HL-60/S4 treated with retinoic acid at 250 ng/mL for 4 days and 3 days (cell line): Measurements from ENCODE around the gene PRR3.
"Not testable (repeated sequence)": the region's sequence is repeated elsewhere in the genome, so short reads cannot be mapped to it uniquely, and the experiment has no call there.

Experiments used
- in situ Hi-C: fragments of 300-500 bp; cut with MboI; formaldehyde crosslinking; loops from 2 replicates; pipeline ENCODE4 v1.7.0; 2022; ENCODE audit warnings: low sequenced_read_pairs

The PRR3 gene, protein sequence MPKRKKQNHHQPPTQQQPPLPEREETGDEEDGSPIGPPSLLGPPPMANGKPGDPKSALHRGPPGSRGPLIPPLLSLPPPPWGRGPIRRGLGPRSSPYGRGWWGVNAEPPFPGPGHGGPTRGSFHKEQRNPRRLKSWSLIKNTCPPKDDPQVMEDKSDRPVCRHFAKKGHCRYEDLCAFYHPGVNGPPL

DNA sequence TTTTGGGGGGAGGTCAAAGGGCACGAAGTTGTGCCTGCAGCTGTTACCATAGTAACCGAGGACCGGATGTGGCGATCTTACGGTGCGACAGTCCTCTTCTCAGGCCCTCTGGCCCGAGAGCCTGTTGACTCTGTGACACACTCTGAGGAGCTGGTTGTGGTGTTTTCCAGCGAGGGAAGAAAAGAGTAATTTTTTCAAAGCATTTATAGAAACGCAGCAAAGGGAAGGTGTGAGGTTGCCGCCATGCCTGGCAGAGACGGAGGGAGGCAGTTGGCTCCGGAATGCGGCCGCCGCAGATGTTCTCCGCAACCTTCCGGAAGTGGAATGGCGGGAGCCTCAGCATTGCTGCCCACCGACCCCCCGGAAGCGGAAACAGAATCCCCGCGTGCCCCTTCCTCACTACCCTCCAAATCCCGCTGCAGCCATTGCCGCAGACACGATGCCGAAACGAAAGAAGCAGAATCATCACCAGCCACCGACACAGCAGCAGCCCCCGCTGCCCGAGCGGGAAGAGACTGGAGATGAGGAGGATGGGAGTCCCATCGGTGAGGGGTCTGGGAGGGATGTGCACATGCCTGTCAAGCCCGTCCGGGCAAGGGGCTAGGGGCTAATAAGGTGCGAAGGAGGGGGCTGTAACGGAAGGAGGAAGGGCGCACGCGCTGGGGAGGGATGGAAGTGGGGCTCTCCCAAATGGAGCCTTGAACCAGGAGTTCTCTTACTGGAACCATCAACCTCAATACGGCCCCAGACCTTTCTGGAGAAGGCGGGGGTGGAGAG lies at the start of gene PRR3:
TSS of gene PRR3 (plus strand) at position 390 of the 777 bp plus-strand sequence. CDS start at position 440, 50 bp downstream.
- in situ Hi-C loops = no loop called here

DNA sequence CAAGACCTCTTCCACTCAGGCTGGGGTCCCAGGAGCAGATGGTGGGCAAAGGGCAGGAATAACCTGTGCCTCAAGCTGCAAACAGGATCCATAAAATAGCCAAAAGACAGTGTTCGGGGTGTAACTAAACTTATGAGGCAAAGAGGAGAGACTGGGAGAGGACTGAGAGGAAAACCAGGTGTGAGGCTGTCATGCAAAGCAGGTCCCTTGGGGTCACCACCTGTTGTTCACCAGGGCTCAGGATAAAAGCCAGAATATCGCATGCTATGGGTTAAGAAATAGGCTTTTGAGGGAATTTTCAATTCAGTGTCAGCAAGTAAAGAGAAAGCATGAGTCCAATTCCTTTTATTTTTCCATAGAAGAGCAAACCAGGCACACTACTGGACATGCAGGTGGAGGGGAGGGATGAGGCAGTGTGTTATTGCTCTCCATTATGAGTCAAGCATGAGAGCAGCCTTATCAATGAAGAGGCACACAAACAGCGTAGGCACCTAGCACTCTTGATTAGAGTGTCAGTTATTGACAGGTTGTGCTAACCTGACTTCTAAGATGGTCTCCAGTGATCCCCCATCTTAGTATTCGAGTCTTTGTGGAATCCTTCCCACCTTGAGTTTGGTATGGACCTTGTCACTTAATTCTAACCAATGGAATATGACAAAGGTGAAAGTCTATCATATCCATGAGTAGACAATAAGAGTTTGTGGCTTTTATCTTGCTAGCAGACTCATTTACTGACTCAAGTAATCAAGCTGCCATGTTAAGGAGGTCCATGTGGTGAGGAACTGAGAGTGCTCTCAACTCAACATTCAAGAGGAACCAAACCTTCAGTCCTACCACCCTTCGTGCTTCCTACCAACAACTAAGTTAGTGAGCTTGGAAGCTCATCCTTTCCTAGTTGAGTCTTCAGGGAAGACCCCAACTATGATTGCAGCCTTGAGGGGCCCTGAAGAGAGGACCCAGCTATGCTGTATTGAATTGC lies 49.0 kb upstream of the PRR3 start:
- in situ Hi-C loops = no loop called here

DNA sequence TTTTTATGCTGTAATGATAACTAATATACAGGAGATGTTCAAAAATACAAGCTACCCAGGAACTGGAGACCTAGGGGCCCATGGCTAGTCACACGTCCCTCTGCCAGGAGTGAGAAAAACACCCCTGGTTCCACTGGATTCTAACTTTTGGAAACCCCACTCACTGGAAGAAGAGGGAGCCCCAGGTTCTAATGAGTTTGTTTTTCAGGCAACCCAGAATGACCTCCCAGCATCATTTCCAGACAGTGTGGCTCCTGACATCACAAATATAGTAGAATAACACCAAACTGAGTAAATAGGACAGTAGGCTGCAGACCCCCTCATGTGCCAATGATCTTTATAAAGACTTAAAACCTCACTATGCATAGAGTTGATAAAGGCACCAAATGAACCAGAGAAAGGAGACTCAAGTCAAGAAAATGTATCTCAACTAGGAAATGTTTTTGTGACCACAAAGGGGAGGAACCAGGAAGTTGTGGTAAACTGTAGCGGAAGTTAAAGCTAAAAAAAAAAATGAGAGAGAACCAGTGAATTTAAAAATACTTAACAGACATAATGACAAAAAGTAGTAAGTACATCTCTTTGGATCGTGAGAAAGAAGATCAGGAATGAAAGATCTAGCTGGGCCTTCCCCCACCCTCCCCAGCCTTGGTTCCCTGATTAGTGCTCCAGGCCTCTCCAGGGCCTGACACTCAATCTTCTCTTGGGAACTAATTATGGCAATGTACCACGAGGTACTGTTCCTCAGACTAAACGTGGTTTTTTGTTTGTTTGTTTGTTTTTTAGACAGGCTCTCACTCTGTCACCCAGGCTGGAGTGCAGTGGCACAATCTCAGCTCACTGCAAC lies 48.0 kb upstream of the PRR3 start:
- in situ Hi-C loops = no loop called here

DNA sequence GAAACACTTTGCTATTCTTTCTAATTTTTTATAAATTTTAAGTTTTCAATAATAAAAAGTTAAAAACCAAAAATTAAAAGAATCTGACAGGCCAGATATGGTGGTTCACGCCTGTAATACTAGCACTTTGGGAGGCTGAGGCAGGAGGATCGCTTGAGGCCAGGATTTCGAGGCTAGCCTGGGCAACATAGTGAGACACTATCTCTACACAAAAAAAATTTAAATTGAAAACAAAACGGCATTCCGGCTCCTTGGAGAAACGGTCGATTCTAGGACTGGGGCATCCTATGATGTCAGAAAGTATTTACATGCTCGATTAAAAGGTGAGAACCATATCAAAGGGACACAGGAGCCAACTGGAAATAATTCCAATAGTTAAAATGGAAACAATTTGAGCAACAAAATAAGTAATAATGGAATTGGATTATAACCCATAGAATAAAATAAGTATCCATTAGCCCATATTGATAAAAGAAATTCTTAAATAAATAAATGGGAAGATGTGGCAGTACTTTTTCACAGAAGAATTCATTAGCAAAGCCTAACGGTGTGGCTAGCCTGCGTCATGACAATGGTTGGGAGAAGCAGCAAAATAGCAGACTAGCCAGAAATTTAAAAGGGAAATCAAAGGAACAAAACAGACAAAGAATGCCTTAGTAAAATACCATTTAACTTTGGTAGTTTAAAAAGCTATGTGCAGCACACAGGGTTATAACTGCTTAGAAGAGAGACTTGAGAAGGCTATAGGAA lies 46.5 kb upstream of the PRR3 start:
- in situ Hi-C loops = no loop called here

DNA sequence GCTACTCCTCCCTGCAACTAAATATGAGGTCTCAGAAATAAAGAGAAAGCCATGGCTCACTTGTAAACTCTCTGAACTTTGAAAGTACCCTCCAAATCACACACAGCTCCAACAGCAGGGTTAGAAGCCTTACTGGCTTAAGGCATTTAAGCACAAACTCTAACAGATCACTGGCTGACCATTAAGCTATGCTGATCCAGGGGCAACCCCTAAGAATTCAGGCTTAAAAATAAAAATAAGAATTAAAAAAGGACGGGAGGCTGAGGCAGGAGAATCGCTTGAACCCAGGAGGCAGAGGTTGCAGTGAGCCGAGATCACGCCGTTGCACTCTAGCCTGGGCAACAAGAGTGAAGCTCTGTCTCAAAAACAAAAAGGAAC lies 45.9 kb upstream of the PRR3 start:
- in situ Hi-C loops = no loop called here

DNA sequence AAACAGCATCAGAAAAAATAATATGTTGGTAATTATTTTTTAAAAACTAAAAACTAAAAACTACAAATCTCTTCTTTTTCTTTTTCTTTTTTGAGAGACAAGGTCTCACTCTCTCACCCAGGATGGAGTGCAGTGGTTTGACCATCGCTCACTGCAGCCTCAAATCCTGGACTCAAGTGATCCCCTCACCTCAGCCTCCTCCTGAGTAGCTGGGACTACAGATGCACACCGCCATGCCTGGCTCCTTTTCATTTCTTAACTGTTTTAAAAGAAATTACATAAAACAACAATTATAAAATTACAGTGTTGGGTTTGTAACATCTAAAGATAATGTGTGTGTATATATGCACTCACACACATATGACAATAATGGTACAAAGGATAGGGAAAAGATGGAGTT lies 43.6 kb upstream of the PRR3 start:
- in situ Hi-C loops = no loop called here

DNA sequence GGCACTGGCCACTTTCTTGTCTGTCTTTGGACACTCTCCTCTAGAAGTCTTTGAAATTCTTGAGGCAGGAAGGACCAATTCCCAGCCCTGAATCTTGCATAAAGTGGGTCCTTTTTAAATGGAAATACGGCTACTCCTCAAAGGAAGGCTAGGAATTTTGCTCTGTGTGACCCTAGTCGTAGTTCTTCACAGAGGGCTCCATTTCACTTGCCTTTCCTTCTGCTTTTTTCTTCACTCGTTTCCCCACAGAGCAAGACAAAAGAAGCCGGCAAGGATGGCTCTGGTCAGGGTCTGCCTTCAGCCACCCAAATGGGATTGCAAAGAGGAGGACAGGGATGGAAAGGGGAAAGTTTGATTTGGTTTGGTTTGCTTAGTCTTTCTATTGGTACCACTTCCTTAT lies 42.0 kb upstream of the PRR3 start:
- in situ Hi-C loops = no loop called here

DNA sequence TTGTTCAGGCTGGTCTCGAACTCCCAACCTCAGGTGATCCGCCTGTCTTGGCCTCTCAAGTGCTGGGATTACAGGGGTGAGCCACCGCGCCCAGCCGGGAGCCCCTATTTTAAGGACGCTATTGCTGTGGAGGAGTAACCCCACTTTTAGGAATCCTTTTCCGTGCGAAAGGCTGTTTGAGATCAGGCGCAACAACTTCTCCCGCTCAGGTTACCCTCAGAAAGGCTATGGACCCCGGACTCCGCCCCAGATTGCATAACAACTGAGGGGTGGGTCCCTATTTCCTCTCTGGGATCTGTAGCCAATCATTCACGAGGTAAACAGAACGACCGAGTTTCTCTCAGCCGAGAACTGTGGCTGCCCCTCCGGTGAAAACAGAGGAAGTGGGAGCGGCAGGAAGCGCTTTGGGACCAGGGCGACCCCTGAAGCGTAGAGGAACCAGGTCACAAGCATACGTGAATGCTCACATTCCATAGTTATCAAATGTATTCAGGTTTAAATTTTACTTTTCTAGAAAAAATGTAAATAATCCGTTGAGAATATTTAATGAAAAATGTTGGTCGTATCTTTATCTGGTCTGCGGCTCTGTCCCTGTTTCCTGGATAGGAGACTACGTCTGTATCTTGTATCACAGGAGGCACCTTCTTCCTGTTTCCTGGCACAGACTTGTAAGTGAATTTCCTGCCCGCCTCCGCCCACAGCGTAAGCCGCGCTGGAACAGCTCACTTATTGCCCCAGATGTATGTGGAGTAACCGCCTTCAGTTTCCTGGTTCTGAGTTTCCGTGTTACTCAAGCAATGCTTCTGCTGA lies 40.9 kb upstream of the PRR3 start:
- in situ Hi-C loops = no loop called here

DNA sequence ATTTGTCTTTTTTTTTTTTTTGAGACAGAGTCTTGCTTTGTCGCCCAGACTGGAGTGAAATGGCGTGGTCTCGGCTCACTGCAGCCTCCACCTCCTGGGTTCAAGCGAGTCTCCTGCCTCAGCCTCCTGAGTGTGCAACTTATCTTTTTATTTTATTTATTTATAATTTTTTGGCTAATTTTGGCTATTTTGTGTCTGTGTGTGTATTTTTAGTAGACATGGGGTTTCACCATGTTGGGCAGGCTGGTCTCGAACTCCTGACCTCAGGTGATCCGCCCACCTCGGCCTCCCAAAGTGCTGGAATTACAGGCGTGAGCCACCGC lies 40.4 kb upstream of the PRR3 start:
- in situ Hi-C loops = not testable (repeated sequence)

DNA sequence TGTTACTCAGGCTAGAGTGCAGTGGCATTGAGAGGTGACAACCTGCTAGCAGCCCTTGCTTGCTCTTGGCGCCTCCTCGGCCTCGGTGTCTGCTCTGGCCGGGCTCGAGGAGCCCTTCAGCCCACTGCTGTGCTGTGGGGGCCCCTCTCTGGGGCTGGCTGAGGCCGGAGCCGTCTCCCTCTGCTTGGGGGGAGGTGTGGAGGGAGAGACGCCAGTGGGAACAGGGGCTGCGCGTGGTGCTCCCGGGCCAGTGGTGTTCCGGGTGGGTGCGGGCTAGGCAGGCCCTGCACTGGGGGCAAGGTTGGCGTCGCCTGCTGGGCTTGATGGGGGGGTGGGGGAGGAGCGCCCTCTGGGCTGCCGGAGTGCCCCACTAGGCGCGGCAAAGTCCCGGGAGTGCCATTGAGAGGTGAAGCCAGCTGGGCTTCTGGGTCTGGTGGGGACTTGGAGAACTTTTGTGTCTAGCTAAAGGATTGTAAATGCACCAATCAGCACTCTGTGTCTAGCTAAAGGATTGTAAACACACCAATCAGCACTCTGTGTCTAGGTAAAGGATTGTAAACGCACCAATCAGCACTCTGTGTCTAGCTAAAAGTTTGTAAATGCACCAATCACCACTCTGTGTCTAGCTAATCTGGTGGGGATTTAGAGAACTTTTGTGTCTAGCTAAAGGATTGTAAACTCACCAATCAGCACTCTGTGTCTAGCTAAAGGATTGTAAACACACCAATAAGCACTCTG lies 39.2 kb upstream of the PRR3 start:
- in situ Hi-C loops = not testable (repeated sequence)

DNA sequence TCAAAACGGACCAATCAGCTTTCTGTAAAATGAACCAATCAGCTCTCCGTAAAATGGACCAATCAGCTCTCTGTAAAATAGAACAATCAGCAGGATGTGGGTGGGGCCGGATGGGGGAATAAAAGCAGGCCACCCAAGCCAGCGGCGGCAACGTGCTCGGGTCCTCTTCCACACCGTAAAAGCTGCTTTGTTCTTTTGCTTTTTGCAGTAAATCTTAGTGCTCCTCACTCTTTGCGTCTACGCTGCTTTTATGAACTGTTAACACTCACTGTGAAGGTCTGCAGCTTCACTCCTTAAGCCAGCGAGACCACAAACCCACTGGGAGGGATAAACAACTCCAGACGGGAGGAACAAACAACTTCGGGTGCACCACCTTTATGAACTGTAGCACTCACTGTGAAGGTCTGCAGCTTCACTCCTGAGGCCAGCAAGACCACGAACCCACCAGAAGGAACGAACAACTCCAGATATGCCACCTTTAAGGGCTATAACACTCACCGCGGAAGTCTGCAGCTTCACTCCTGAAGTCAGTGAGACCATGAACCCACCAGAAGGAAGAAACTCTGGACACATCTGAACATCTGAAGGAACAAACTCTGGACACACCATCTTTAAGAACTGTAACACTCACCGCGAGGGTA lies 38.5 kb upstream of the PRR3 start:
- in situ Hi-C loops = not testable (repeated sequence)

DNA sequence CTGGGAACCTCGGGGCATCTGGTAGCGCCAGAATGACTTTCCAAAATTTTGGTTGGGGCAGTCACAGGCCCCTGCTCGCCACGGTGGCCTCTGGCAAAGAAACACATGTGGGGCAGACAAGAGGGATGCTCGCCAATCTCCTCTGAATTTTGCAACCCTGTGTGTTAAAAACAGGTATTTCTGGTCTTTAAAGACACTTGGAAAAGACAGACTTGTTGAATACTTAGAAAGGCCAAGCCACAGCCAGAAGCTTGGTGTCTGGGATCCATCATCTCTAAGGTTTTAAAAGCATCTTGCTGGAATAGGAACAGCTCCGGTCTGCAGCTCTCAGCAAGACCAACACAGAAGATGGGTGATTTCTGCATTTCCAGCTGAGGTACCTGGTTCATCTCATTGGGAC lies 36.6 kb upstream of the PRR3 start:
- in situ Hi-C loops = no loop called here

DNA sequence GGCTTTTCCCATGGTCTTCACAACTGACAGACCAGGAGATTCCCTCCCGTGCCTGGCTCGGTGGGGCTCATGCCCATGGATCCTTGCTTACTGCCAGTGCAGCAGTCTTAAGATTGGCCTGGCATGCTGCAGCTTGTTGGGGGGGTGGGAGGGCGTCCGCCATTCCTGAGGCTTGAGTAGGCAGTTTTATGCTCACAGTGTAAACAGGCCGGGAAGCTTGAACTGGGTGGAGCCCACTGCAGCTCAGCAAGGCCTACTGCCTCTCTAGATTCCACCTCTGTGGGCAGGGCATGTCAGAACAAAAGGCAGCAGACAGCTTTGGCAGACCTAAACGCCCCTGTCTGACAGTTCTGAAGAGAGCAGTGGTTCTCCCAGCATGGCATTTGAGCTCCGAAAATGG lies 36.0 kb upstream of the PRR3 start:
- in situ Hi-C loops = not testable (repeated sequence)

DNA sequence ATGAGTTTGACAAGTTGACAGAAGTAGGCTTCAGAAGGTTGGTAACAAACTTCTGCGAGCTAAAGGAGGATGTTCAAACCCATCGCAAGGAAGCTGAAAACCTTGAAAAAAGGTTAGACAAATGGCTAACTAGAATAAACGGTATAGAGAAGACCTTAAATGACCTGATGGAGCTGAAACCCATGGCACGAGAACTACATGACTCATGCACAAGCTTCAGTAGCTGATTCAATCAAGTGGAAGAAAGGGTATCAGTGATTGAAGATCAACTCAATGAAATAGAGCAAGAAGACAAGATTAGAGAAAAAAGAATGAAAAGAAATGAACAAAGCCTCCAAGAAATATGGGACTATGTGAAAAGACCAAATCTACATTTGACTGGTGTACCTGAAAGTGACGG lies 35.1 kb upstream of the PRR3 start:
- in situ Hi-C loops = not testable (repeated sequence)

DNA sequence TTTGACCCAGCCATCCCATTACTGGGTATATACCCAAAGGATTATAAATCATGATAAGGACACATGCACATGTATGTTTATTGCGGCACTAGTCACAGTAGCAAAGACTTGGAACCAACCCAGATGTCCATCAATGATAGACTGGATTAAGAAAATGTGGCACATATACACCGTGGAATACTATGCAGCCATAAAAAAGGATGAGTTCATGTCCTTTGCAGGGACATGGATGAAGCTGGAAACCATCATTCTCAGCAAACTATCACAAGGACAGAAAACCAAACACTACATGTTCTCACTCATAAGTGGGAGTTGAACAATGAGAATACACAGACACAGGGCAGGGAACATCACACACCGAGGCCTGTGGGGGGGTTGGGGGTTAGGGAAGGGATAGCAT lies 30.7 kb upstream of the PRR3 start:
- in situ Hi-C loops = not testable (repeated sequence)

DNA sequence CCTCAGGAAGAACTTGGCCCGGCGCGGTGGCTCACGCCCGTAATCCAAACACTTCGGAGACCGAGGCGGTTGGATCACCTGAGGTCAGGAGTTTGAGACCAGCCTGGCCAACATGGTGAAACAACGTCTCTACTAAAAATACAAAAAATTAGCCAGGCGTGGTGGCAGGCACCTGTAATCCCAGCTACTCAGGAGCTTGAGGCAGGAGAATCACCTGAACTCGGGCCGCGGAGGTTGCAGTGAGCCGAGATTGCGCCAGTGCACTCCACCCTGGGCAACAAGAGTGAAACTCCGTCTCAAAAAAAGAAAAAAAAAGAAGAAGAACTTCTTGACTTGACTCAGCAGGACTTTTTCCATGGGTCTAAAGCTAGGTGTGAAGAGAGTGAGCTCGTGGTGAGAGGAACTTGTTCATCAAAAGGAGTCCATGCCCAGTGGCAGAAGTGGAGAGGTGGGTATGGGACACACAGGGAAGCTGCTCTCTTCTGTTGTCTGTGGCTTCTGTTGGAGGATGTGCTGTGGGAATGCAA lies 27.7 kb upstream of the PRR3 start:
- in situ Hi-C loops = not testable (repeated sequence)

DNA sequence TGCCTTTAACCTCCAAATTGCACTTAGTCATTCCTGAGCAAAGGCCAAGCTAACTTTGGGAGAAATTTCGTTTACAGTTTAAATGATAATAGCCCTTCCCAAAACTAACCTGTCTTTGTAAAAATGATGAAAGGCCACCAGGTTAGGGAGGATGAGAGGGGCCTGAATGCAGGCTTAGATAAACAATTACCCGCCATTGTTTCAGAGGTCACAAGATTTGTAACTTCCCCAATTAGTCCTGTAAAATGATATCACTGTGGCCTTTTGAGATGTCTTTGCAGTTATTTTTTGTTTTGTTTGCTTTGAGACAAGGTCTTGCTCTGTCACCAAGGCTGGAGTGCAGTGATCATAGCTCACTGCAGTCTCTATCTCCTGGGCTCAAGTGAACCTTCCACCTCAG lies 27.1 kb upstream of the PRR3 start:
- in situ Hi-C loops = loop anchor here (5.0 kb wide), 1 partner anchor 33 kb away; no protein-coding TSS in a partner anchor
